GM10248 (cell line): ENCODE data around the gene RNF38.

Source experiments
- CTCF ChIA-PET: fragments of 300-600 bp; sonication (Branson Sonifier 250); formaldehyde crosslinking; extraction: SDS; loops from one replicate; lab custom pipeline; 2021; ENCODE audit warnings: antibody characterized with exemption; lab: Yijun Ruan, JAX
- POLR2A ChIA-PET: fragments of 350-650 bp; sonication (Branson Sonifier 250); formaldehyde crosslinking; extraction: SDS; loops from one replicate; lab custom pipeline; 2020; ENCODE audit warnings: antibody characterized with exemption; lab: Yijun Ruan, JAX
- DNase-seq: peaks from one replicate; pipeline ENCODE4 v3.0.0; 2012; ENCODE audit errors: extremely low spot score
- CTCF ChIP-seq: IDR thresholded peaks from 2 replicates; pipeline ENCODE4 v1.5.1; 2012; ENCODE audit warnings: mild to moderate bottlenecking, low read depth; ENCODE audit errors: extremely low read depth, missing control alignments, control extremely low read depth

Gene RNF38

GRCh38 chr9:36442710-36443109 is 42.6 kb upstream of the RNF38 start:
- no peak for DNase-seq
- ChIA-PET POLR2A (no interaction called here), CTCF (interaction anchor here (1.1 to 2.4 kb wide), 6 partner anchors 7 to 113 kb away, joined by 3 to 19 read pairs (median 6); no protein-coding TSS in a partner anchor)
- TF ChIP-seq CTCF, result no peak

- no peak for TF ChIP-seq CTCF
- DNase-seq, result no peak
- POLR2A ChIA-PET, result no interaction called here
- CTCF ChIA-PET, result interaction anchor here (0.9 to 2.4 kb wide), 10 partner anchors 8 to 114 kb away, joined by 3 to 19 read pairs (median 4); no protein-coding TSS in a partner anchor
Measured at GRCh38 chr9:36441966-36442365, 41.9 kb upstream of the RNF38 start.

- POLR2A ChIA-PET, result no interaction called here
- no peak for DNase-seq
- TF ChIP-seq CTCF, result no peak
- CTCF ChIA-PET, result interaction anchor here (1.0 to 4.6 kb wide), 7 partner anchors 11 to 118 kb away, joined by 3 to 40 read pairs (median 8); no protein-coding TSS in a partner anchor
Measured at GRCh38 chr9:36438536-36439236, 38.6 kb upstream of the RNF38 start.

- ChIA-PET POLR2A (interaction anchor here (0.6 kb wide), 2 partner anchors 9 to 21 kb away, joined by 3 to 7 read pairs; no protein-coding TSS in a partner anchor), CTCF (interaction anchor here (0.9 to 4.6 kb wide), 7 partner anchors 10 to 118 kb away, joined by 3 to 40 read pairs (median 6); no protein-coding TSS in a partner anchor)
- no peak for TF ChIP-seq CTCF
Measured at GRCh38 chr9:36437790-36438189, 37.7 kb upstream of the RNF38 start.

GRCh38 chr9:36436909-36437308 is 36.8 kb upstream of the RNF38 start:
- DNase-seq, result no peak
- CTCF ChIA-PET, result interaction anchor here (0.9 to 4.6 kb wide), 7 partner anchors 10 to 292 kb away, joined by 3 to 40 read pairs (median 3); no protein-coding TSS in a partner anchor
- POLR2A ChIA-PET, result interaction anchor here (0.6 kb wide), 1 partner anchor 23 kb away, joined by 4 read pairs; no protein-coding TSS in a partner anchor
- no peak for TF ChIP-seq CTCF

More at GRCh38 chr9:36437790-36438189, 37.7 kb upstream of the RNF38 start:
- no peak for DNase-seq

- no peak for DNase-seq
- ChIA-PET CTCF (interaction anchor here (1.0 to 1.3 kb wide), 3 partner anchors 11 to 26 kb away, joined by 3 read pairs; no protein-coding TSS in a partner anchor), POLR2A (no interaction called here)
- no peak for TF ChIP-seq CTCF
Measured at GRCh38 chr9:36433386-36433785, 33.3 kb upstream of the RNF38 start.
